MG63 (cell line): ENCODE data around the gene FMN1. TPM values are rescaled to one million over a fixed set of nuclear protein-coding genes. Genes with fewer than 3 reads are reported as not detected.

Experiments
- DNase-seq: peaks from one replicate; pipeline ENCODE4 v3.0.0-alpha.2; 2020
- H3K27me3 ChIP-seq: fragments of 250-450 bp; sonication (Bioruptor Pico); 2 replicates; pipeline ENCODE4 v1.5.1; 2020; ENCODE audit warnings: mild to moderate bottlenecking, moderate library complexity
- H3K36me3 ChIP-seq: fragments of 250-450 bp; sonication (Bioruptor Pico); 2 replicates; pipeline ENCODE4 v1.5.1; 2020; ENCODE audit warnings: mild to moderate bottlenecking, moderate library complexity
- H3K4me3 ChIP-seq: fragments of 250-450 bp; sonication (Bioruptor Pico); 2 replicates; pipeline ENCODE4 v1.5.1; 2020; ENCODE audit warnings: mild to moderate bottlenecking, moderate library complexity
- H3K9me3 ChIP-seq: fragments of 250-450 bp; sonication (Bioruptor Pico); 2 replicates; pipeline ENCODE4 v1.5.1; 2020; ENCODE audit warnings: mild to moderate bottlenecking, moderate library complexity
- total RNA-seq: library from RNA; depleted of rRNA; stranded (reverse); fragments of >200 nt; shearing (Covaris generic); gene quantifications from 2 replicates; pipeline ENCODE4 v1.2.3, GENCODE V29; 2014; ENCODE audit warnings: low replicate concordance

FMN1 gene
- total RNA-seq, 1 experiment from 2014 or later = 9.0 TPM

DNA sequence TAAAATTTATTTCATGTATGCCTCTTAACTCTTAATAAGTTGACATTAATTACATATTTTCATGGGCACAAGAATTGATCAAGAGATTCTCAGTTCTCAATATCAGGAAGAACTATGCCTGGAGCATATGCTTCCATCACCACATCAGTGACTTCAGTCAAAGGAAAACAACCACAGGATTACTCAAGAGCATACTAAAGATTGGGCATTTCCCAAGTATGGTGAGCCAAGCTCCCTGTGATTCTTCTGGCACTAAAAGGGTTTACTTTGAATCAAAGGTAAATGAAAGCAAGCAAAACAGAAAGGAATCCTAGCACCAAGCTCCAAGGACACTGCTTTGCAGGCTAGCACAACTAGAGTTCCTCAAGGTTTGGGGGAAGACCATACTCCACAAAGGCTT lies 44.6 kb downstream of the FMN1 start:
- no peaks in the 10 kb centered on the region for H3K27me3 ChIP-seq
- H3K4me3 ChIP-seq = no peak overlapping the region
- no peaks in the 10 kb centered on the region for H3K9me3 ChIP-seq
- no peaks in the 10 kb centered on the region for H3K36me3 ChIP-seq
- DNase-seq = no peak

GRCh38 chr15:33148129-33148751 lies 46.3 kb downstream of the FMN1 start:
- Histone ChIP-seq H3K9me3 (no peaks in the 10 kb centered on the region), H3K36me3 (no peaks in the 10 kb centered on the region), H3K4me3 (no peak overlapping the region), H3K27me3 (no peaks in the 10 kb centered on the region)
- no peak for DNase-seq

DNA sequence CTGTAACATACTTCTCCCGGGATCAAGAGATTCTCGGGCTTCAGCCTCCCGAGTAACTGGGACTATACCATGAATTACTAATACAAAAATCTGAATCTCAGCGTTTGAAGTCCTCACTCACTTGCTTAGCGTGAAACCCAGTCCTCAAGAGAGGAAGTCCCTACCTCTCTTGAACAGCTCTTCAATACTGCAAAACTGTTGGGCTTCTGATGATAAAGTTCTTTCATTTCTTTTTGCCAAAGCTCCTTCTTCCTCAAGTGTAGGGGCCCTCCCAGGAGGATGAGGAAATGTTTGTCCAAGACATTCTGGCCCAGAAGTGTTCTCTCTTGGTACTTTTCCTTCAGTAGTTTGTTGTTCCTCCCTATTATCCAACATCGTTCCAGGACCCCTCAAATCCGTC lies 48.5 kb downstream of the FMN1 start:
- H3K36me3 ChIP-seq = no peaks in the 10 kb centered on the region
- no peak overlapping the region for H3K4me3 ChIP-seq
- H3K9me3 ChIP-seq = no peaks in the 10 kb centered on the region
- H3K27me3 ChIP-seq = no peaks in the 10 kb centered on the region
- no peak for DNase-seq

GRCh38 chr15:33145447-33145846 lies 49.1 kb downstream of the FMN1 start:
- no peaks in the 10 kb centered on the region for H3K27me3 ChIP-seq
- no peaks in the 10 kb centered on the region for H3K9me3 ChIP-seq
- H3K4me3 ChIP-seq = no peak overlapping the region
- H3K36me3 ChIP-seq = no peaks in the 10 kb centered on the region
- DNase-seq = no peak

DNA sequence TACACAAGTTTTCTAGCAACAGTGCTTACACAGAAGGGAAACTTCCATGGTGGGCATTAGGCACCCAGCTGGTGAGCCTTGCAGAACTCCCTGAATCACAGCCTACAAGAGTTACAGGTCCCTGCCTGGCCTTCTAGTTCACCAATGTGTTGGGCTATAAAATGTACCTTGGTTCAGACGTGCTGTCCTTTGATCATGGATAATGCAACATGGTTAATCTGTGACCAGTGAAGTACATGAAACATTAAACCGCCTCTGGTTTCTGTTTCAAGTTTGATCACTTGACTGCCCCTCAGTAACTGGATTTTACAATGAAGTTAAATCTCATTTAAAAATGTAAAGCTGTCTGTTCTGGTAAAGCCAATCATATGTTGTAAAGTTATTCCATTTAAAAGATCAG lies 51.8 kb downstream of the FMN1 start:
- H3K4me3 ChIP-seq = no peak overlapping the region
- no peaks in the 10 kb centered on the region for H3K27me3 ChIP-seq
- no peaks in the 10 kb centered on the region for H3K9me3 ChIP-seq

GRCh38 chr15:33138000-33138399 lies 56.5 kb downstream of the FMN1 start:
- H3K36me3 ChIP-seq = no peaks in the 10 kb centered on the region
- DNase-seq = no peak
- H3K4me3 ChIP-seq = no peak overlapping the region
- H3K9me3 ChIP-seq = no peaks in the 10 kb centered on the region
- H3K27me3 ChIP-seq = no peaks in the 10 kb centered on the region

More for the DNA sequence above, 51.8 kb downstream of the FMN1 start:
- H3K36me3 ChIP-seq = no peaks in the 10 kb centered on the region
- no peak for DNase-seq

GRCh38 chr15:33137101-33137500 lies 57.4 kb downstream of the FMN1 start:
- no peaks in the 10 kb centered on the region for H3K9me3 ChIP-seq
- no peaks in the 10 kb centered on the region for H3K36me3 ChIP-seq
- no peak for DNase-seq
- no peaks in the 10 kb centered on the region for H3K27me3 ChIP-seq
- H3K4me3 ChIP-seq = no peak overlapping the region

- Histone ChIP-seq H3K36me3 (no peaks in the 10 kb centered on the region), H3K27me3 (no peaks in the 10 kb centered on the region), H3K9me3 (no peaks in the 10 kb centered on the region), H3K4me3 (no peak overlapping the region)
- no peak for DNase-seq
Measured at GRCh38 chr15:33136353-33136752, 58.2 kb downstream of the FMN1 start.

DNA sequence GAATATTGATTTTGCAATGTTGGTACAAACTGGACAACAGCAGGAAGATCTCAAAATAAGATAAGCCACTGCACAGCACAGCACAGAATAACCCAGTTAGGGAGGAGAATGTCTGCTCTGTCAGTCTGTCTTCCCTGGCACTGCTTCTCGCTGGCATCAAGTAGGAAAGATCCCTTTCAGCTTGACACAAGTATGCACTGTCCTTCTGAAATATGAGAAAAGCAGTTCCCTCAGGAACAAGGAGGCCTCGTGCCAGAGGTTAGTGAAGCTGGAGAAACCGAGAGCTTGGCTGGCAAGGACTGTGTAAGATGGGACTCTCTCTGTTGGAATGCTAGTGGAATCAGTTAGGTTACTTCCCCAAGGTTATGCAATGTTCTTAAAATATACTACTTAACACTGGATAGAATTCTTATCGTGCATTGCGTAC lies 59.1 kb downstream of the FMN1 start:
- Histone ChIP-seq H3K9me3 (no peaks in the 10 kb centered on the region), H3K27me3 (no peaks in the 10 kb centered on the region), H3K36me3 (no peaks in the 10 kb centered on the region), H3K4me3 (no peak overlapping the region)
- DNase-seq = no peak

- no peaks in the 10 kb centered on the region for H3K27me3 ChIP-seq
- H3K9me3 ChIP-seq = peaks cover 3% of the 10 kb centered on the region; the same call in 1 of the 2 replicates
- DNase-seq = peak; percentile 25
- H3K36me3 ChIP-seq = no peaks in the 10 kb centered on the region
- no peak overlapping the region for H3K4me3 ChIP-seq
Measured at GRCh38 chr15:33132722-33133345, 61.7 kb downstream of the FMN1 start.

- Histone ChIP-seq H3K36me3 (no peaks in the 10 kb centered on the region), H3K27me3 (no peaks in the 10 kb centered on the region), H3K4me3 (no peak overlapping the region), H3K9me3 (peaks cover 3% of the 10 kb centered on the region; the same call in 1 of the 2 replicates)
- no peak for DNase-seq
Measured at GRCh38 chr15:33132233-33132580, 62.3 kb downstream of the FMN1 start.

DNA sequence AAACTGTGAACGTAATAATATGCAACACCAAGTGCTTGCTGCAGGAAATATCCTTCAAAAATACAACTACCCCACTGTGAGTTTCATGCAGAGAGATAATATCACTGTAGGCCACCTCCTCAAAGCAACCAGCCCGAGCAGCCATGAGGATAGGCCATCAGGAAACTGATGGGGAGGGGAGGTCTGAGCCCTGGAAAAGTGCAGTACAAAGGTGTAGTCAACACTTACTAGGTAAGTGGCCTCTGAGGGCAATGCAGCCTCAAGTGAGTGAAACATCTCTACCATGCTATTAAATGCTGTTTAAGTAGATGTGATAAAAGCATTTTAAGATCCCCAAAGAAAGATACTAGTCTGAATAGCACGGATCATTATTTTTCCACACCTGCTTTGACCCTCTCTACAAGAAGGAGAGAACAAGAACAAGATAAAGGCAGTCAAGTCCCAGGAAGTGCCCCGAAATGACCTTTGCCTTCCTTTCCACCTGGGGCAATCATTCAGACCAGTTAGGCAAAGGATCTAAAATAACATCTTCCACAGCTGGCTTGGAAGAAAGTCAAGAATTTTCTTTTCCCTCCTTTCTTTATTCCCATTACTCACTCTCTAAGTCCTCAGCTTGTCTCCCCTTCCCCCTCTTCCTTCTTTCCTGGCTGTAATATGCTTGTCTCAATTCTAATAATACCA lies 62.8 kb downstream of the FMN1 start:
- Histone ChIP-seq H3K9me3 (peaks cover 3% of the 10 kb centered on the region; the same call in 1 of the 2 replicates), H3K36me3 (no peaks in the 10 kb centered on the region), H3K27me3 (no peaks in the 10 kb centered on the region), H3K4me3 (no peak overlapping the region)
- no peak for DNase-seq

- Histone ChIP-seq H3K27me3 (no peaks in the 10 kb centered on the region), H3K36me3 (no peaks in the 10 kb centered on the region), H3K4me3 (no peak overlapping the region), H3K9me3 (peaks cover 3% of the 10 kb centered on the region; the same call in 1 of the 2 replicates)
- peak; percentile 86 for DNase-seq
Measured at GRCh38 chr15:33126559-33127290, 67.8 kb downstream of the FMN1 start.

DNA sequence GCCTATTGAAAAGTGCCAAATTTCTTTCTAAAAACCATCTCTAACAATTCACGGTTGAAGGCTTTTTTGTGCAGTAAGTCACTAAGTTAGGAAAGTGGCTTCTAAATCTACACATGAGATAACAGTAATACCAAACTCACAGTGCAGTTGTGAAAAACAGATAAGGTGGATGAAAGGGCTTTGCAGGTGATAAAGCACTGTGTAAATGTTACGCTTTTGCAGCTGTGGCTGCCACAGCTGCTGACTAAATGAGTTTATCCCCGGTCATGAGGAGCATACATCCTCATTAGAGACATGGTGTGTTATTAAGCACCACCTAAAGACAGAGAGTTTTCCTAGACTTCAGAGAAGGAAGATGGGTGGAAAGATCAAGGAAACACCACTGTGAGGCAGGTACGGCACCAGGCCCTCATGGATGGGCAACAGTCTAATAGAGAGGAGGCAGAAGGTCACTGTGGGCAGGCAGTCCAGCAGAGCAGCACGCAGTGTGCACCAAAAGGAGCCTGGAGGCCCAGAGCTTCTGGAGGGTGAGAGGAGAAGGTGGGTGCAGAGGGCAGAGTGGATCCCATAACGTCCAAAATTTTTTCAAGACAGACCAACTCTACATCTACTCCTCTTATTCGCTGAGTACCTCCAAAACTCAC lies 68.5 kb downstream of the FMN1 start:
- H3K9me3 ChIP-seq = peaks cover 3% of the 10 kb centered on the region; the same call in 1 of the 2 replicates
- no peaks in the 10 kb centered on the region for H3K36me3 ChIP-seq
- DNase-seq = no peak
- H3K27me3 ChIP-seq = no peaks in the 10 kb centered on the region
- no peak overlapping the region for H3K4me3 ChIP-seq

DNA sequence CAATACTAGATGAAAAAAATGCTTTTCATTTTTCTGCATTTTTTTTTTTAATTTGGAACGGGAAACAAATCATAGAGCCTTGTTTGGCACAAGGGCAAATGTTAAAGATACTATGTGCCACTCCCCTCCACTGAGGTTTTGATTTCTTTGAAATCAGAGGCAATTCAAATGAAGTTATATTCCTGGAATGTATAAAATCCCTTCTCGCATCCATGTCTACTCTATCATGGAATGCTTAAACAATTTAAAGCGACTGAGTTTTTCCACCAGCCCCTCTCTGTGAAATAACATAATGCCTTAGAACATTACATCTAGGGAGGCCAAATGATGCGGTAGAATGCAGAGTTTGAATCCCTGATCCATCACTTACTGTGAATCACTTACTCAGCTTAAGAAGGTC lies 69.7 kb downstream of the FMN1 start:
- Histone ChIP-seq H3K27me3 (no peaks in the 10 kb centered on the region), H3K9me3 (peaks cover 3% of the 10 kb centered on the region; the same call in 1 of the 2 replicates), H3K36me3 (no peaks in the 10 kb centered on the region), H3K4me3 (no peak overlapping the region)
- no peak for DNase-seq

DNA sequence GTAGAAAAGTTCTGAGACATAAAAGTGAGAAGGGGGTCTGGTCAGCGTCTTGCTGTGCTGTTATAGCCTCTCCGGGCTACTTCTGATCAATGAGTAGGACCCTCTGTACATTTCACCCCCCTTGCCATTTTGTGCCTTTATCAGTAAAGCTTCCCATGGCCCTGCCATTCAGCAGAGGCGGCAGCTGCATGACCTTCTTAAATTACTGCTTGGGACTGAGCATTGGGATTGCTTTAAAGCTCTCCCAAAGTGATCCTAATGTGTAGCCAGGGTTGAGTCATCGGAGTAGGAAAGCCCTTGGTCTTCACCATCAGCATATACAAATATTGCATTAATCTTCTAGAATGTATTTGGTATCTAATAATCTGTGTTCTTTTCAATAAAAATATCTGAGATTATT lies 70.2 kb downstream of the FMN1 start:
- Histone ChIP-seq H3K9me3 (peaks cover 3% of the 10 kb centered on the region; the same call in 1 of the 2 replicates), H3K4me3 (no peak overlapping the region), H3K36me3 (no peaks in the 10 kb centered on the region), H3K27me3 (no peaks in the 10 kb centered on the region)
- no peak for DNase-seq

DNA sequence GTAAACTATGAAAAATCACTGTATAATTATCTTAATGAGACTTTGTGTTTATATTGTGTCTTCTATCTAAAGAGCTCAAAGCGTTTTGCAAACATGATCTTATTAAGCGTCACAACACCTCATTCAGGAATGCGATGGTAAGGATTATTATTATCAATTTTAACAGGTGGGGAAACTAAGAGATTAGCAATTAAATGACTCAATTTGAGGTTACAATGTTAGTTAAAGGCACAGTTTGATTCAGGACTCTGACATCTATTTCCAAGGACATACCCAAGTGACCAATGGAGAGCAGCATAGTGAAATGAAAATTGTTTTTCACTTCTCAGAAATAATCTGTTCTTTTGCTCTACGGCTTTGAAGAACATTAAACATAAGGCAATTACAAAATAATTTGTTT lies 74.6 kb downstream of the FMN1 start:
- no peak for DNase-seq
- Histone ChIP-seq H3K27me3 (no peaks in the 10 kb centered on the region), H3K36me3 (no peaks in the 10 kb centered on the region), H3K9me3 (no peaks in the 10 kb centered on the region), H3K4me3 (no peak overlapping the region)
